GM11168 (cell line): ENCODE measurements around the gene EML1.
"Not testable (repeated sequence)": the region's sequence is repeated elsewhere in the genome, so short reads cannot be mapped to it uniquely, and the experiment has no call there.

ENCODE experiments used
- in situ Hi-C: fragments of 300-500 bp; cut with MboI; formaldehyde crosslinking; loops from one replicate; pipeline ENCODE4 v1.12.0; 2022; ENCODE audit warnings: low sequenced_read_pairs; ENCODE audit not compliant: unreplicated experiment

Gene EML1

DNA sequence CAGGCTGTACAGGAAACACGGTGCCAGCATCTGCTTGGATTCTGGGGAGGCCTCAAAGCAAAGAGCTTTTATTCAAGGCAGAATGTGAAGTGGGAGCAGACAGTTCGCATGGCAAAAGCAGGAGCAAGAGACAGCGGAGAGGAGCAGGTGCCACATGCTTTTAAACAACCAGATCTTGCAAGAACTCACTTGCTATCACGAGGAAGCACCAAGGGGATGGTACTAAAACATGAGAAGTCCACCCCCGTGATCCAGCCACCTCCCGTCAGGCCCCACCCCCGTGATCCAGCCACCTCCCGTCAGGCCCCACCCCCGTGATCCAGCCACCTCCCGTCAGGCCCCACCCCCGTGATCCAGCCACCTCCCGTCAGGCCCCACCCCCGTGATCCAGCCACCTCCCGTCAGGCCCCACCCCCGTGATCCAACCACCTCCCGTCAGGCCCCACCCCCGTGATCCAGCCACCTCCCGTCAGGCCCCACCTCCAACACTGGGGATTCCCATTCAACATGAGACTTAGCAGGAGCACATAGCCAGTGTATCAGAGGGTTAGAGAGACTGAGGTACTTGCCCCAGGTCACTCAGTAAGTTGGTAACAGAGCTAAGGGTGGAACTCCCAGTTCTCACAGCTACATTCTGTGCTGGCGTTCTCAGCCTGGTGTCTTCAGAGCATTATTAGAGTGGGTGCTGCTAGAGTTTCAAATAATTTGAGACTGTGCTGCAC, 156.0 kb downstream of the EML1 start:
- in situ Hi-C loops = not testable (repeated sequence)

DNA sequence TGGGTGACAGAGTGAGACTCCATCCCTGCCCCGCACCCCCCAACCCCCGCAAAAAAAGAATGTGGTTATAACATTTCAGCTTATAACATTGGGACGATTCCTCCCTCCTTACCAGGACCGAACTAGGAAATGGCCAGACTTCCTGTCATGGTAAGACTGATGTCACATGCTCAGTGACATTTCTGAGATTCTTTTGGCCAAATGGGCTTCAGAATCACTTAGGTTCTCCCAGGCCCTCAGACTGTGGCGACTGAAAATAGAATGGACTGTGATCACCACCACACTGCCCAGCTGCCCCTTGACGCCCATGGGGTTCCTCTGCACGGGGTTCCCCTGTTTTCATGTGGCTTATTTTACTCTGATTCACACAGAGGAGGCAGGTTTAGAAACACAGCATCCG, 157.0 kb downstream of the EML1 start:
- in situ Hi-C loops = no loop called here

DNA sequence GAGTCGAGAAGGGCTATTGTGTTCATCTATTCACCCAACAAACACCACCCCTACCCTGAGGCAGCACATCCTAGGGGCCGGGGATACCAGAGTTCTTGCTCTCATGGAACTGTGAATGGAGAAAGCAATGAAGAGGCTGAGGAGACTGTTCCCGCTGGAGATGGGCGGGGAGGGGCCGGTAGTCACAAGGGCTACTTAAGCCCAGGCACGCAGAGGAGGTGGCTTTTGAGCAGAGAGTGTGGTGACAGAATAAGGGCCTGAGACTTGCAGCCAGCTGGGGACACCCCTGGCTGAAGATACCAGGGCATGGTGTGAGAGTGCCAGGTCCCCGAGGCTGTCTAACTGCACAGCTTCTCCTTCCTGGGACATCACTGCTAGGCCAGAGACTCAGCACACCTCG, 157.9 kb downstream of the EML1 start:
- in situ Hi-C loops = no loop called here

DNA sequence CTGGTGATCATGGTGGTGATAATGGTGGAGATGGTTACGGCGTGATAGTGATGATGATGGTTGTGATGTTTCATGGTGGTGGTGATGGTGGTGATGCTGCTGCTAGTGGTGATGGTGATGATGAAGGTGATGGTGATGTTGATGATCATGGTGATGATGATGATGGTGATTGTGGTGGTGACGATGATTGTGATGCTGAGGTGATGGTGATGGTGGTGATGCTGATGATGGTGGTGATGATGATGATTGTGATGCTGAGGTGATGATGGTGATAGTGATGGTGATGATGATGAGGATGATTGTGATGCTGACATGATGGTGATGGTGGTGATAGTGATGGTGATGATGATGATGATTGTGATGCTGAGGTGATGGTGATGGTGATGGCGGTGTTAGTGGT, 158.8 kb downstream of the EML1 start:
- in situ Hi-C loops = no loop called here

DNA sequence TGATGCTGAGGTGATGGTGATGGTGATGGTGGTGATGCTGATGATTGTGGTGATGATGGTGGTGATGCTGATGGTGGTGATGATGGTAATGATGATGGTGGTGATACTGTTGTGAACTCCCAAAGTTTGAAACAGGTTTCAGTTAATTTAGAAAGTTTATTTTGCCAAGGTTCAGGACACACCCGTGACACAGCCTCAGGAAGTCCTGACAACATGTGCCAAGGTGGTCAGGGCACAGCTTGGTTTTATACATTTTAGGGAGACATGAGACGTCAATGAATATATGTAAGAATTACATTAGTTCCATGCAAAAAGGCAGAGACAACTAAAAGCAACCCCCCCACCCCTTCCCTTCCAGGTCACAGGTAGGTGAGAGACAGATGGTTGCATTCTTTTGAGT, 159.2 kb downstream of the EML1 start:
- in situ Hi-C loops = no loop called here

DNA sequence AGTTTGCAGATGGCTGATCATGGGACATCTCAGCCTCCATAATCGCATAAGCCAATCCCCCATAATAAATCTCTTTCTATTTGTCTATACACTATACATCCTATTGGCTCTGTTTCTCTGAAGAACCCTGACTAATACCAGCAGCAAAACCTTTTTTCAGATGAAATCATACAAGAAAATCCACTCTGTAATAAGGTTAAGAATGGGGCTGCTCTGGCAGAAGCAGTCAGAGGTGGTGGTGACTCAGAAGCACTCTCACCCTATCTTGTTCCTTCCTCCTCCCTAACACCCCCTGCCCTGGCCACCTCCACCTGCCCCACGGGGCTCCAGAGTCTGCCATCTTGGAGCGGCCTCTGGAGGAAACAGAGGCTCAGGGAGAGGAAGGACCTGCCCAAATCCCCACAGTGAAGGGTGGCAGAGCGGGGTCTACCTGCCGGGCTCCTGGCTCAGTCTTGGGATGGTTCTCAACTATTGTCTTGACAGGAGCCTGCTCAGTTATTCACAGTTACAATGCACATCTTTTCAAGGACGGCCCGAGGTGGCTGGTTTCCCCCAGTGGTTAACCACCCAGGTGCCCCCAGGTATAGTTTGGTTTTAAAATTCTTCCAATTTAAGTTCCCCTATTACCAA, 162.7 kb downstream of the EML1 start:
- in situ Hi-C loops = no loop called here

DNA sequence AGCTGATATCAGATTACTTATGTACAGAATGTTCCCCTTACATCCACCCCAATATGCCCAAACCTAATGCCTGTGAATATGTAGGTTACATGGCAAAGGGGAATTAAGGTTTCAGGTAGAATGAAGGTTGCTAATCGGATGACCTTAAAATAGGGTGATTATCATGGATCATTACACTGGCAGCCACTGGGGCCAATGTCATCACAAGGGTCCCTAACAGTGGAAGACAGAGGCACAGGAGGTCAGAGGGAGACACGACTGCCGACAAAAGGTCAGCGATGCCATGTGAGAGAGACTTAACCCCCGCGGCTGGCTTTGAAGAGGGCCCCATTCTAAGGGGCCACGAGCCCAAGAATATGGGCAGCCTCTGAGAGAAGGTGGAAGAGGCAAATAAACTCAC, 165.2 kb downstream of the EML1 start:
- in situ Hi-C loops = no loop called here

DNA sequence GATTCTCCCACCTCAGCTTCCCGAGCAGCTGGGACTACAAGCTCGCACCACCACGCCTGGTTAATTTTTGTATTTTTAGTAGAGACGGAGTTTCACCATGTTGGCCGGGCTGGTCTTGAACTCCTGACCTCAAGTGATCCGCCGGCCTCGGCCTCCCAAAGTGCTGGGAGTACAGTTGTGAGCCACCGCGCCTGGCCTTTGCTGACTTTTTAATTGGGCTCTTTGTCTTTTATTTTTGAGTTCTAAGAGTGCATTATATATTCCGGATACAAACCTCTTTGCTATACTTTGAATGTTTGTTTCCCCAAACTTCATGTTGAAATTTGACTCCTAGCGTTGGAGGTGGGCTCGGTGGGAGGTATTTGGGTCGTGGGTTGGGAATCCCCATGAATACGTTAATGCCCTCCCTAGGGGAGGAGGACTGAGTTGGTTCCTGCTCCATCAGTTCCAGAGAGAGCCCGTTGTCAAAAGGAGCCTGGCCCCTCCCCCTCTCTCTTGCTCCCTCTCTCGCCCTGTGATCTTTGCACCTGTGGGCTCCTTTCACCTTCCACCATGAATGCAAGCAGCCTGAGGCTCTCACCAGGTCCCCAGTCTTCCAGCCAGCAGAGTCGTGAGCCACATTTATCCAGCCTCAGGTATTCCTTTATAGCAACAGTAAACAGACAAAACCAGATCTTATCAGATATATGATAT, 168.8 kb downstream of the EML1 start:
- in situ Hi-C loops = no loop called here

DNA sequence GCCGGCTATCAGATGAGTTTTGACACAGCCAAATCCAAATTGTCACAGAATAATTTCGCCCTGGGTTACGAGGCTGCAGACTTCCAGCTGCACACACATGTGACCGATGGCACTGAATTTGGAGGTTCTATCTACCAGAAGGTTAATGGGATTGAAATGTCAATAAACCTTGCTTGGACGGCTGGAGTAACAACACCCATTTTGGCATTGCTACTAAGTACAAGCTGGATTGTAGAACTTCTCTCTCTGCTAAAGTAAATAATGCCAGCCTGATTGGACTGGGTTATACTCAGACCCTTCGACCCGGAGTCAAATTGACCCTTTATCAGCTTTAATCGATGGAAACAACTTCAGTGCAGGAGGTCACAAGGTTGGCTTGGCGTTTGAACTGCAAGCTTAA, 171.8 kb downstream of the EML1 start:
- in situ Hi-C loops = no loop called here

DNA sequence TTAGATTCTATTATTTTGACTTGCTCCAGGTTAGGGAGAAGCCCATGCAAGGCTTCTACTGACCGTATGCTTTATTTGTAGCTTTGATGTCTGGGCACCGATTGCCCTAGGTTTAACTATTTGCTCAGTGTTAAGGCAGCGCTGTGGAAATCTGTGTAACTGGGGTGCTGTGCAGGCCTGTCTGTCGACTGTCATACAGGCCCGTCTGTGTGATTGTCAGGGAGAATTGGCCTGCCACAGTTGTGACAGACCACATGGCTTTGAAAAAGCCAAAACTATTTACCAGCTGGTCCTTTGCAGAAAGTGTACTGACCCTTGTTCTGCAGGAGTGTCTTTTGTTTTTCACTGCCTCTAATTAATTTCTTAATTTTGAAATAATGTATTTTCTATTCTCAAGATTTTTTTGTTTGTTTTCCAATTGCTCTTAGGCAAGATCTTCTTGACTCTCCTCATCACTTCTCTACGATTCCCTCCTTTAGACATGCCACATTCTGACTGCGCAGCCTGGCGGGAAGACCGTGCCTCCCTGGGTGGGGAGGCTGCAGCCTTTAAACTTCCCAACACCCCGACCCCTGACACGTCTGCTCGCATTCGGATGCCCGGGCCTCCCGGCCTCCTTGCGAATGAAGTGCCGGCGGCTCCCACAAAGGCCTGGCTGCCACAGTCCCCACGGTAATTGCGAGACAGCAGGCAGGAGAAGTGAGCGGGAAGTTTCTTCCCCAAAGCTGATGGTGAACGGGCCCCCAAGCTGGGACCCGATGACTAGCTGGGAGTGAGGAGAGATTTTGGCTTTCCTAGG, 173.0 kb downstream of the EML1 start:
- in situ Hi-C loops = no loop called here

DNA sequence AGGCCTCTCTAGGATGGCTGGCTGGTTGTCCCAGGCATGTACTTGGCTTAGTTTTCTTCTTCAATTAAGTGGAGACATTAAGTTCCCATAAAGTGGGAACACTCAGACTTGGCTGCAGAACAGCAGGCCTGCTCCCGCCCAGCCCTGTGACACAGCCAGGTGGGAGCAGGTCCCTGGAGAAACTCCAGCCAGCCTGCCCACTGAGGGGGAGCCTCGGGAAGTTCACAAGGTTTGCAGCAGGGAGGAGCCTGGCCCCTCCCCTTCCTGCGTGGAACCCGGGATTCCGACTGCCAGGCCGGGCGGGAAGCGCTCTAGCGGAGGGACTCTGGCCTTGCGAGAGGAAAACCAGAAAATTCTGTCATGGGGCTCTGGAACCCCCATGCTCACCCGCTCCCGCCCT, 173.7 kb downstream of the EML1 start:
- in situ Hi-C loops = no loop called here

DNA sequence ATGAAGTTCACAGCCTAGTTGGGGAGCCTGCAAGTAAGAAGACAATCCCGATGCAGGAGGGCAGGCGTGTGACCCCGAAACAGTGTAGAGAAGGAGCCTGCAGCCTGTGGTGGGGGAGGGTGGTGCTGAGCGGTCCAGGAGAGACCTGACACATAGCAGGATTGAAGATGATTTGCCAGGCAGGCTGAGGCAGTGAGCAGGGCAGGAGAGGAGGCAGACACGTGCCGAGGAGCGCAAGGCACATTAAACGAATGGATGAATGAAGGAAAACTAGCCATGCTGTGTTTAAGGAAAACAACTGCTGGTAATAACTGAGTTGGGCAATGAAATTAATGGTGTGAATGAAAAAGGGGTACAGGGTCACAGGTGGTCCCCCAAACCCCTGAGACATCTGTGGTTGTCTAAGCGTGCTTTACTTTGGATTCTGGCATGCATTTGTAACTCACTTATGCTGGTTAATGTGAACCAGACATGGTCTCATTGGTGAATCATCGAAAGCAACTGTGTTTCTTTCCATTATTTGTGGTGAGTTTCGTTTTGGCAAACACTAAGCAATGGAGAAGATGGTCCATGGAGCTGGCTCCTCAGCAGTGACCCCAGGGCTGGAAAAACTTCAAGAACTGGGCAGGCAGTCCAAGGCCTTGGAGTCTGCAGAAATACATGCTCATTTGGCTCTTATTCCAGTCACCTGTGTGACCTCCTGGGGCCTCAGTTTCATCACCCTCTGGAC, 175.1 kb downstream of the EML1 start:
- in situ Hi-C loops = no loop called here

DNA sequence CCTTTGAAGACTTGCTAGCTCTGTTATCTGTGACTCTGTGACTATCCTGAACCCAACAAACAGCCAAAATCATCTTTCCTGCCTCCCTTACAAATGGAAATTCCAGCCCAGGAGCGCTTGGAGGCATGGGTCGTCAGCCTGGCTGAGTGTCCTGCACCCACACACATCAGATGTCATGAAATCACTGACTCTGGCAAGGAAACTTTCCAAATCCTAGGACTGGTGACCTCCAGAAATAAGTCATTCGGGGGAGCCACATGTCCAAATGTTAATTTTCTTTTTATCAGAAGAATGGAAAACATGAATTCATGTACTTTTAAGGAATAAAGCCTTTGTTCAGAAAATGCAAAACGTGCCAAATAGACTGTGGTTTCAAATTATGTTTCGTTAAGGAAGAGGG, 175.7 kb downstream of the EML1 start:
- in situ Hi-C loops = no loop called here

DNA sequence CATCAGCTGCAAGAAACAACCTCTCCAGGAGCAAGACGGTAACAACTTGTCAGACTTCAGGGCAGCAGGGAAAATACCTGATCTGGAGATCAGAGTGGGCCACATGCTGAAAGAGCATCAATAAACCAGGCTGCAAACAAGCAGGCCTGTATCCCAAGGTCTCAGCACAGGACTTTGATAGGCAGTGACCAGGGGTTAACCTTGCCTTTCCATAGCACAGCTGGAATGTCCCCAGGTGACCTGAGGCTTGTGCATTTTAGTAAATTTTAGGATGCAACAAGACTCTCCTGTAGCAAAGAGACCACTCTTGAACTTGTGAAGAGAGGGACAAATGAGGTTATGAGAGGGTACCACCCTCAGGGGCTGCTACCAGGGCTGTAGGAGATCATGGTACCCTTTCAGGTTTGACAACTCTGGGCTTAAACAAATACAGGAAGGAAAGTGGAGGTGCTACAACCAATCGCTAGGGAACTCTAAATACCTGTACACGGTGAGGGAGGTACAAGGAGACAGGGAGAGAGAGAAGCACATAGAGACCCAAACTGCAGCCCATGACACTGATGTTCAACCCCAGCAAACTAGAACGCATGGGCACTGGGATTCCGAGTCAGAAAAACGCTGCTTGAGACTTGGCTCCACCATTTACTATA, 176.6 kb downstream of the EML1 start:
- in situ Hi-C loops = no loop called here

DNA sequence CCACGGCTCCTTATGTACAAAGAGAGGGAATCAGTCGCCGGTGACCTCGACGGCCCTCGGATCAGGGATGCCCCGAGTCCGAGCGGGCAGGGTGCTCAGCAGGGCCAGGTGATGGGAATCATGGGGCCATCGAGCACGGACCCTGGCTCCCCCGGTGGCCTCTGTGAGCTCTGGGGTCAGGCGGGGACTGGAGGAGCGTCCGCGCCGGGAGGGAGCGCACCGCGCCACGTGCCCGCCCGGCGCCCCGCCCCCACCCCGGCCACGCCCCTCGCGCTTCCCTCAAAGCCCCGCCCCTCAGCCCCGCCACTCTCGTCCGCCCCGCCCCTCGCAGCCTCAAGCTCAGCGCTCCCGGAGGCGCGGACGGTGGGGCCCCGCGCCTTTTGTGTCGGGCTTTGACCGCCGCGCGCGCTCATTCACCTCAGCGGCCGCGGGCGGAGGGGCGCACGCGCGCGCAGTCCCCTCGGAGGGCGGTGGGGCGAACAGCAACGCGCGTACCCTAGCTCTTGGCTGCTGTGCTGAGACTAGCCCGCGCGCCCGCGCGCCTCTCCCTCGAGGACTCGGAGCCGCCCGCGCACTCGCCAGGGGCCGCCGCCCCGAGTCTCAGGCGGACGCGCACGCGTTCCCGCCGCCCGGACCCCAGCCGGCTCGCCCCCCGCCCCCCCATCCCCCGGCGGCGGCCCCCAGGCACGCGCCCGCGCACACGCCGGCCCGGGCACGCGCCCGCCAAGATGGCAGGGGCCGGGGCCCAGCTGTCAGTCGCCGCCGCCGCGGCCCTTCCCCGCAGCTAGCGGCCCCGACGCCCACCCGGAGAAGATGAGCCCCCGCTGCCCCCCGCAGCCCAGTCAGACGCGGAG, 178.1 kb downstream of the EML1 start:
- in situ Hi-C loops = no loop called here

DNA sequence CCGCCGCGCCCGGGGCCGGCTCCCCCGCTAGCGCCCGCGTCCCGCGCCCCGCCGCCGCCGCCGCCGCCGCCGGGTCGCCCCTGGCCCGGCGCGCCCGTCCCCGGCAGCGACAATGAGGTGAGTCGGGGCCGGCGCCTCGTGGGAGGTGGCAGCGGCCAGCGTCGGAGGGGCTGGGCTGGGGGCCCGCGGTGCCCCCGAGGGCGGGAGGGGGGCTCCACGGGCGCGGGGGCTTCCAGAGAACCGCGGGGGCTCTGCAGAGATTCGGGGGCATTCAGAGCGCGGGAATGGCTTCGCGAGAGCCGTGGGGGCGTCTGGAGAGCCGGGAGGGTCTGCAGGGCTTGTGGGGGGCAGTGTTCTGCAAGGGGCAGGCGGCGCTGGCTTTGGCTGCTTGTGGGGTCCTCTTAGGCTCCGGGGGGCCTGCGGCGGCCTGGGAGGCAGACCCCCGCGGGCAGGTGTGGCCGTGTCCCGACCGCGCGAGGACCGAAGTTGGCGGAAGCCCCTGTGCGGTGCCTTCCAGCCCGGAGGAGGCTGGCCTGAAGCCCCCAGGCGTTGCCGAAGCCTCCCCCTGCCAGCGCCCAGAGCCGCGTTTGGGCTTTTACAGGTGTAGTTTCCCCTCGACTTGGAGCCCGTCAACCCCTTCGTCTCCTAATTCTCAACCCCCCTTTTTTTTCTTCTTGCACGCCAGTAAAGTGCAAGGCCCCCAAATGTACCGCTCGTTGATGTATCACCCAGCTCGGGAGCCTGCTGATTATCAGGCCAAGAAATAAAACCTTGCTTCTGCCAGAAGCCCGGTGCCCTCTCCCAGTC, 178.9 kb downstream of the EML1 start:
- in situ Hi-C loops = no loop called here

DNA sequence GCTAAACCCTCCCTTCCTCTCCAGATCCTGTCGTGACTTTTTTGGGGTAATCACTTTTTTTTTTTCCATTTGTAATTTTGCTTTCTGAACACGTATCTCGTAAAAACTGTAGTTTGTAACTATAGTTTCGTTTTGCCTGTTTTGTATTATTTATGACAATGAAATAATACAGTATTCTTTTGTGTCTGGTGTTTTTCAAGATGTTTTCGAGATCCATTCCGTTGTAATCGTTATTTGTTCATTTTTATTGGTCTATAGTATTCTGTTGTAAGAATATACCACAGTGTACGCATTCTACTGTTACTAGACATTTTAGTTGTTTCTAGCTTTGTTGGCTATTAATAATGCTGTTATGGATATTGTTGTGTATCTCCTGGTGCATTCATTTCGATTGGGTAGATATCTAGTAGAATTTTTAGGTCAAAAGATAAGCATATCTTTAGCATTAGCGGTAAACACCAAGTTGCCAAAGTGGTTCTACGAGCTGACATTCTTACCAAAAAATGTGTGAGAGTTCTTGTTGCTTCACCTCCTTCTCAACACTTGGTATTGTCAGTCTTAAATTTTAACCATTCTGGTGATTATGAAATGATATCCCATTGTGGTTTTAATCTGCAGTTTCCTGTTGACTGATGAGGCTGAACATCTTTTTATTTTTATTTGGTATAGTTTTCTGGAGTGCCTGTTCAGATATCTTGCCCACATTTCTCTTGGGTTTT, 179.7 kb downstream of the EML1 start:
- in situ Hi-C loops = no loop called here
